BJ (cell line): ENCODE measurements around the gene C19orf53. TPM values are rescaled to one million over a fixed set of nuclear protein-coding genes. Genes with fewer than 3 reads are reported as not detected.

Experiments
- CTCF ChIA-PET: fragments of 350-600 bp; formaldehyde crosslinking; extraction: SDS; loops from one replicate; lab custom pipeline; 2021; ENCODE audit warnings: antibody characterized with exemption, inconsistent platforms; lab: Yijun Ruan, JAX
- POLR2A ChIA-PET: fragments of 300-600 bp; sonication (Branson Sonifier 250); formaldehyde crosslinking; extraction: SDS; loops from one replicate; lab custom pipeline; 2021; ENCODE audit warnings: antibody characterized with exemption; lab: Charles Lee
- DNase-seq: peaks from one replicate; pipeline ENCODE4 v3.0.0-alpha.2; 2011; ENCODE audit warnings: low read depth
- H3K27me3 ChIP-seq: 2 replicates; pipeline ENCODE4 v1.6.0; 2011; ENCODE audit warnings: low read length; ENCODE audit not compliant: control insufficient read depth, insufficient read depth
- H3K36me3 ChIP-seq: 2 replicates; pipeline ENCODE4 v1.5.1; 2011; ENCODE audit warnings: low read length; ENCODE audit not compliant: control insufficient read depth, insufficient read depth
- H3K4me3 ChIP-seq: 2 replicates; pipeline ENCODE4 v1.5.1; 2011; ENCODE audit warnings: low read depth, mild to moderate bottlenecking, control low read depth, low read length
- CTCF ChIP-seq: IDR thresholded peaks from 2 replicates; pipeline ENCODE4 v1.5.1; 2011; ENCODE audit warnings: low read depth, mild to moderate bottlenecking, control low read depth, inconsistent platforms, low read length, moderate library complexity; ENCODE audit not compliant: insufficient read depth
- polyA plus RNA-seq: library from polyadenylated mRNA; depleted of rRNA; stranded (reverse); fragments of >200 nt; gene quantifications from 2 replicates; pipeline ENCODE4 v1.2.3, GENCODE V29; 2011

Gene C19orf53
- polyA plus RNA-seq, 1 experiment, result 276 TPM

- CTCF ChIA-PET, result interaction anchor here (0.7 kb wide), 1 partner anchor 9 kb away, joined by 3 read pairs; no protein-coding TSS in a partner anchor
- Histone ChIP-seq H3K36me3 (peaks cover 24% of the 10 kb centered on the region), H3K4me3 (no peak overlapping the region), H3K27me3 (no peaks in the 10 kb centered on the region)
- no peak for DNase-seq
- POLR2A ChIA-PET, result no interaction called here
- no peak for TF ChIP-seq CTCF
These were observed 25.4 kb downstream of the C19orf53 start for GRCh38 chr19:13799669-13800068.

- peaks cover 37% of the 10 kb centered on the region for H3K36me3 ChIP-seq
- no peaks in the 10 kb centered on the region for H3K27me3 ChIP-seq
- TF ChIP-seq CTCF, result no peak
- no peak overlapping the region for H3K4me3 ChIP-seq
- no peak for DNase-seq
- ChIA-PET CTCF (no interaction called here), POLR2A (no interaction called here)
These were observed 28.8 kb downstream of the C19orf53 start for GRCh38 chr19:13803038-13803437.

- no peak for DNase-seq
- POLR2A ChIA-PET, result no interaction called here
- no peak overlapping the region for H3K4me3 ChIP-seq
- H3K36me3 ChIP-seq, result peaks cover 40% of the 10 kb centered on the region
- peak; percentile 21; the same call in 1 of the 2 replicates for TF ChIP-seq CTCF
- H3K27me3 ChIP-seq, result no peaks in the 10 kb centered on the region
- CTCF ChIA-PET, result no interaction called here
These were observed 30.8 kb downstream of the C19orf53 start for GRCh38 chr19:13804830-13805683.

- ChIA-PET CTCF (no interaction called here), POLR2A (no interaction called here)
- no peaks in the 10 kb centered on the region for H3K27me3 ChIP-seq
- DNase-seq, result no peak
- TF ChIP-seq CTCF, result no peak
- no peak overlapping the region for H3K4me3 ChIP-seq
- H3K36me3 ChIP-seq, result peaks cover 36% of the 10 kb centered on the region
These were observed 32.5 kb downstream of the C19orf53 start for GRCh38 chr19:13806728-13807127.

- POLR2A ChIA-PET, result no interaction called here
- H3K36me3 ChIP-seq, result peaks cover 34% of the 10 kb centered on the region
These were observed 33.3 kb downstream of the C19orf53 start for GRCh38 chr19:13807421-13808021.

More at GRCh38 chr19:13807421-13808021, 33.3 kb downstream of the C19orf53 start:
- Histone ChIP-seq H3K27me3 (no peaks in the 10 kb centered on the region), H3K4me3 (no peak overlapping the region)
- no peak for DNase-seq
- CTCF ChIA-PET, result no interaction called here
- TF ChIP-seq CTCF, result no peak
